Ovary (tissue), 9 donors: ENCODE data around the gene GLP1R. TPM values are rescaled to one million over a fixed set of nuclear protein-coding genes. Genes with fewer than 3 reads are reported as not detected.

Experiments used
- DNase-seq, 5 donors: peaks; one replicate each; pipeline ENCODE4 v3.0.0-alpha.2; 2019 to 2020
- H3K27ac ChIP-seq, 2 donors: fragments of 200-600 bp; one replicate each; pipeline versions ENCODE4 v1.5.1 to v1.8.0; 2019 to 2022
- H3K27me3 ChIP-seq: fragments of 200-600 bp; one replicate; pipeline ENCODE4 v1.8.0; 2022
- H3K36me3 ChIP-seq: fragments of 200-600 bp; sonication (generic); one replicate; pipeline ENCODE4 v1.5.1; 2019
- H3K4me1 ChIP-seq: one replicate; pipeline ENCODE4 v1.8.1; 2013; ENCODE audit warnings: mild to moderate bottlenecking, moderate library complexity; ENCODE audit not compliant: insufficient read depth
- H3K4me3 ChIP-seq: fragments of 200-600 bp; sonication (generic); one replicate; pipeline ENCODE4 v1.5.1; 2017
- H3K9me3 ChIP-seq, 2 donors: fragments of 200-600 bp in 1 of 2; sonication (generic) in 1 of 2; one replicate each; pipeline versions ENCODE4 v1.5.1 to v1.8.1; 2013 to 2019; ENCODE audit warnings: mild to moderate bottlenecking in 1 of 2, moderate library complexity in 1 of 2
- CTCF ChIP-seq, 3 donors: fragments of 450-650 bp in 2 of 3; fragments of 200-600 bp in 1 of 3; IDR thresholded peaks; one replicate each; pipeline versions ENCODE4 v1.5.1 to v1.8.0; 2016 to 2022; ENCODE audit warnings: antibody characterized with exemption in 3 of 3, mild to moderate bottlenecking in 1 of 3
- EP300 ChIP-seq: sonication (generic); formaldehyde crosslinking; IDR thresholded peaks from one replicate; pipeline ENCODE4 v1.6.1; 2017; ENCODE audit warnings: antibody characterized with exemption
- POLR2A ChIP-seq: fragments of 450-650 bp; IDR thresholded peaks from one replicate; pipeline ENCODE4 v1.6.1; 2017; ENCODE audit warnings: antibody characterized with exemption, mild to moderate bottlenecking, moderate library complexity
- WGBS, 3 donors: extraction: QIAGEN DNeasy Blood & Tissue Kit in 1 of 3; methylation state at CpG; one replicate each; pipeline versions ENCODE4 v1.1.5 to v1.1.7; 2013 to 2017; 5-methylcytosine and 5-hydroxymethylcytosine counted together
- intact Hi-C, 4 donors: fragments of 100-400 bp; cut with DNase I; formaldehyde crosslinking; loops; one replicate each; pipeline versions ENCODE4 v1.11.0 to v1.15.1; 2022 to 2023
- polyA plus RNA-seq, 2 donors: library from polyadenylated mRNA; stranded (reverse); fragments of 200-250 nt in 1 of 2; fragments of 350-450 nt in 1 of 2; fragmentation: Illumina TruSeq in 1 of 2; extraction: RNeasy Lipid Tissue Mini Kit (QIAGEN cat#74804) in 1 of 2; gene quantifications; one replicate each; pipeline ENCODE4 v1.2.3, GENCODE V29; 2013 to 2014
- total RNA-seq, 7 donors: library from RNA; depleted of rRNA in 2 of 7; stranded (reverse); fragments of >200 nt in 2 of 7; fragmentation: NEBNext Ultra II Directional in 3 of 7; extraction: Animal tissue kit (Norgen Biotek cat#: 25700) in 3 of 7; gene quantifications; one replicate each; pipeline versions ENCODE4 v1.1.0 to v1.2.4, GENCODE V29; 2016 to 2023
- donor health status: DM: no; HTN: no; CAD: no; lungs with moderate emphysema.
- donor health status: DM: no; HTN: no; CAD: no.
- donor health status: Bipolar disorder and iron deficiency.
- donor health status: DM: yes; HTN: yes; CAD: no.
- donor health status: DM: no; HTN: no; CAD: no.
- donor health status: DM: yes; HTN: yes; CAD: no.

GLP1R gene
- total and polyA plus RNA-seq, 9 donors, result 0.08 TPM; not detected in 8

GRCh38 chr6:39075010-39075686 is 26.6 kb downstream of the GLP1R start:
- intact Hi-C loops, result no loop called here

GRCh38 chr6:39075807-39076622 is 27.4 kb downstream of the GLP1R start:
- Histone ChIP-seq H3K27ac (no peak overlapping the region), H3K4me1 (no peaks in the 10 kb centered on the region), H3K36me3 (no peaks in the 10 kb centered on the region), H3K9me3 (no peaks in the 10 kb centered on the region), H3K27me3 (no peaks in the 10 kb centered on the region), H3K4me3 (no peak overlapping the region)
- TF ChIP-seq CTCF (IDR thresholded peaks at IDR 0.05), result no peak
- no peak for TF ChIP-seq POLR2A
- TF ChIP-seq EP300, result no peak
- intact Hi-C loops, result no loop called here
- WGBS, 3 donors, result 67 to 78% (median 75%) methylated on average over 11 of the region's 11 CpGs
- no peak for DNase-seq

More at GRCh38 chr6:39075010-39075686, 26.6 kb downstream of the GLP1R start:
- Histone ChIP-seq H3K27ac (no peak overlapping the region), H3K4me3 (no peak overlapping the region), H3K36me3 (no peaks in the 10 kb centered on the region), H3K27me3 (no peaks in the 10 kb centered on the region), H3K9me3 (no peaks in the 10 kb centered on the region), H3K4me1 (no peaks in the 10 kb centered on the region)
- 68% methylated on average over 12 of the region's 12 CpGs for WGBS, 3 donors
- no peak for TF ChIP-seq CTCF (IDR thresholded peaks at IDR 0.05)
- no peak for TF ChIP-seq EP300
- no peak for TF ChIP-seq POLR2A
- DNase-seq, result no peak

GRCh38 chr6:39076623-39077535 is 28.3 kb downstream of the GLP1R start:
- Histone ChIP-seq H3K4me3 (no peak overlapping the region), H3K36me3 (no peaks in the 10 kb centered on the region), H3K27ac (no peak overlapping the region), H3K27me3 (no peaks in the 10 kb centered on the region), H3K4me1 (no peaks in the 10 kb centered on the region), H3K9me3 (no peaks in the 10 kb centered on the region)
- DNase-seq, result no peak
- intact Hi-C loops, result no loop called here
- WGBS, 3 donors, result 74 to 78% (median 75%) methylated on average over 9 of the region's 9 CpGs
- TF ChIP-seq POLR2A (no peak), EP300 (no peak), CTCF (IDR thresholded peaks at IDR 0.05) (no peak)

GRCh38 chr6:39077882-39078594 is 29.5 kb downstream of the GLP1R start:
- WGBS, 3 donors, result 77 to 89% (median 87%) methylated on average over 11 of the region's 11 CpGs
- H3K27ac ChIP-seq, result no peak overlapping the region
- H3K4me3 ChIP-seq, result no peak overlapping the region
- no peaks in the 10 kb centered on the region for H3K9me3 ChIP-seq
- DNase-seq, result no peak
- H3K27me3 ChIP-seq, result no peaks in the 10 kb centered on the region
- no peaks in the 10 kb centered on the region for H3K36me3 ChIP-seq
- no peaks in the 10 kb centered on the region for H3K4me1 ChIP-seq
- TF ChIP-seq EP300, result no peak
- no peak for TF ChIP-seq POLR2A
- no peak for TF ChIP-seq CTCF (IDR thresholded peaks at IDR 0.05)
- intact Hi-C loops, result no loop called here
